IPS-18c (cell line): Measurements from ENCODE around the gene KIF16B.
A peak's percentile ranks its signal among the peaks of the same experiment; 100 is the strongest.

Experiments
- H3K4me3 ChIP-seq: 2 replicates; pipeline ENCODE4 v1.7.0; 2013; ENCODE audit warnings: low read depth, mild to moderate bottlenecking, low read length, moderate library complexity; ENCODE audit not compliant: insufficient read depth
- H3K9me3 ChIP-seq: one replicate; pipeline ENCODE4 v1.6.1; 2013; ENCODE audit warnings: mild to moderate bottlenecking, low read length, moderate library complexity; ENCODE audit not compliant: control insufficient read depth, insufficient read depth

KIF16B gene, protein sequence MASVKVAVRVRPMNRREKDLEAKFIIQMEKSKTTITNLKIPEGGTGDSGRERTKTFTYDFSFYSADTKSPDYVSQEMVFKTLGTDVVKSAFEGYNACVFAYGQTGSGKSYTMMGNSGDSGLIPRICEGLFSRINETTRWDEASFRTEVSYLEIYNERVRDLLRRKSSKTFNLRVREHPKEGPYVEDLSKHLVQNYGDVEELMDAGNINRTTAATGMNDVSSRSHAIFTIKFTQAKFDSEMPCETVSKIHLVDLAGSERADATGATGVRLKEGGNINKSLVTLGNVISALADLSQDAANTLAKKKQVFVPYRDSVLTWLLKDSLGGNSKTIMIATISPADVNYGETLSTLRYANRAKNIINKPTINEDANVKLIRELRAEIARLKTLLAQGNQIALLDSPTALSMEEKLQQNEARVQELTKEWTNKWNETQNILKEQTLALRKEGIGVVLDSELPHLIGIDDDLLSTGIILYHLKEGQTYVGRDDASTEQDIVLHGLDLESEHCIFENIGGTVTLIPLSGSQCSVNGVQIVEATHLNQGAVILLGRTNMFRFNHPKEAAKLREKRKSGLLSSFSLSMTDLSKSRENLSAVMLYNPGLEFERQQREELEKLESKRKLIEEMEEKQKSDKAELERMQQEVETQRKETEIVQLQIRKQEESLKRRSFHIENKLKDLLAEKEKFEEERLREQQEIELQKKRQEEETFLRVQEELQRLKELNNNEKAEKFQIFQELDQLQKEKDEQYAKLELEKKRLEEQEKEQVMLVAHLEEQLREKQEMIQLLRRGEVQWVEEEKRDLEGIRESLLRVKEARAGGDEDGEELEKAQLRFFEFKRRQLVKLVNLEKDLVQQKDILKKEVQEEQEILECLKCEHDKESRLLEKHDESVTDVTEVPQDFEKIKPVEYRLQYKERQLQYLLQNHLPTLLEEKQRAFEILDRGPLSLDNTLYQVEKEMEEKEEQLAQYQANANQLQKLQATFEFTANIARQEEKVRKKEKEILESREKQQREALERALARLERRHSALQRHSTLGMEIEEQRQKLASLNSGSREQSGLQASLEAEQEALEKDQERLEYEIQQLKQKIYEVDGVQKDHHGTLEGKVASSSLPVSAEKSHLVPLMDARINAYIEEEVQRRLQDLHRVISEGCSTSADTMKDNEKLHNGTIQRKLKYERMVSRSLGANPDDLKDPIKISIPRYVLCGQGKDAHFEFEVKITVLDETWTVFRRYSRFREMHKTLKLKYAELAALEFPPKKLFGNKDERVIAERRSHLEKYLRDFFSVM (N-terminal part only)

DNA sequence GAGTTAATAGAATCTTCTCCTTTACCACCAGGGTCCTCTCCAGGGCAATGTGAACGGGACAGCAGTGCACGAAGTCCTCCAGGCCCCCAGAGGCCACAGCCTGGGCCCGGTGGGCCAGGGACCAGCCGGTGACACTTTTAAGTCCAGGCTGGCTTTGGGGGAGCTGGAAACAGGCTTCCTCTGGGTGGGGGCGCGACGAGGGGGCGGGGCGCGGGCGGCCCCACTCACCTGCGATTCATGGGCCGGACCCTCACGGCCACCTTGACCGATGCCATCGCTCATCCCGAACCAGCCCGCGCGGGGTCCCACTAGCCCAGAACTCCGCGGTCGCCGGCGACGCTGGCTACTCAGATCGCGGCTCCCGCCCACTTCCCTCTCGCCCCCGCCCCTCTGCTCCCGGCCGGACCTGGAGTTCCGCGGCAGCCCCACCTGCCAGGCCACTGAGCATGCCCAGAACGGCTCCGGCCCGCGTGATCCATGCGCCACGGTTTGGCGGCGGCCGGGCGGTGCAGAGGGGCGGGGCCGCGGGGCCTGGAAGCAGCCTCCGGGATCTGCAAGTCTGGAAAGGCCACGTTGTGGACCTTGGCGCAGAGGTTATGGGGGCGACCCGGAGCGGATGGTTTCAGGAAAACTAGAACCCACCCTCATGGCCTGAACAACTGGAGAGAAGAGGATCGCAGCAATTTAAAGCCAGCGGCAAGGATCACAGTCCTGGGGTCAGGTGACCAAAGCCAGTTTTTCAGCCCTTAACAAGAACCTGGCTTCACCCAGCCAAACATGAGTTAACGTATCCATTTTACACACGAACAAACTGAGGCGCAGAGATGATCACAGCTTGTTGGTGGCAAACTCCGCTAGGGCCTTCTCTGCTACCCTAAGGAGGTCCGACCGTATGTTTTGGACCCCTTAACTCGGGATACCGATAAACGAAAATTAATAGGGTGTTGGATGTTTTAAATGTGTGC is at the start of gene KIF16B:
Gene KIF16B (minus strand): TSS at position 448 of the 965 bp plus-strand sequence. CDS start 173 bp downstream, at position 275.
- H3K9me3 ChIP-seq: no peaks in the 10 kb centered on the region
- H3K4me3 ChIP-seq: peak within 1 kb of the TSS; percentile 54

DNA sequence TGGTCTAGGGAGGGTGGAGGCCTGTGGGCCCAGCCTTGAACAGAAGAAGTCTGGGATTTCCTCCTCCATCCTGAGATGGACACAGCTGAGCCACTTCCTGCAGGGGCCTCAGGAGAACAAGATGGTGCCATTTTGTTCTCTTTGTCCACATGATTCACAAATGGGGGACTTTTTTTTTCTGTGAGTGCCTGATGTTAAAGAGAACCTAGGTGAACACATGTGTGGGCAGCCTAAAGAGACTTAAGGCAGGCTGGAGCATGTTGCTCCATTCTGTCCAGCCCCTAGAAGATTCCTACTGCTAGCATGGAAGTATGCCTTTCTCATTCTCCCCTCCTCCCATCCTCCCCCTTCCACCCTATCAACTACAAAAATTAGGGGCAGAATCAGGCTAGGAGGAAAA is 49.3 kb upstream of the KIF16B start:
- Histone ChIP-seq H3K4me3 (no peak overlapping the region), H3K9me3 (no peaks in the 10 kb centered on the region)

DNA sequence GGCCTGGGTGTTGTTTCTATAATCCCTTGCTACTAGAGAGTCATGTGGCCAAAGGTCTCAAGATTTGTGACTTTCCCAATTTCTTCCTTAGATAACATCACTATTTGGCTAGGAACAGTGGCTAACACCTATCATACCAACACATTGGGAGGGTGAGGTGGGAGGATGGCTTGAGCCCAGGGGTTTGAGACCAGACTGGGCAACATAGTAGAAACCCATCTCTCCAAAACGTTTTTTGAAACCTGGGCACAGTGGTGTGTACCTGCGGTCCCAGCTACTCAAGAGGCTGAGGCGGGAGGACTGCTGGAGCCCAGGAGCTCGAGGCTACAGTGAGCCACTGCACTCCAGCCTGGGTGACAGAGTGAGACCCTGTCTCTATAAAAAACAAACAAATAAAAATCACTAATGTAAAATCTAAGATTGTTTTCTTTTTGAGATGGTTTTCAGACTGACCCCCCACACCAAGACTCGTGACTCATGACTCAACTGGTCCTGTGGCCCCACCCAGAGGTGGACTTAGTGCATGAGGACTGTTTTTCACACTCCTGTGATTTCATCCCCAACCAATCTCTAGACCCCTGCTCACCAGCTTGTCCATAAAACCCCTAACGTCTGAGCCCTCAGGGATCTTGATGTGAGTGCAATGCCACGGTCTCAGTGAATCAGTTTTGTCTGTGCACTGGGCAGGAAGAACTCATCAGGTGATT is 48.3 kb upstream of the KIF16B start:
- no peak overlapping the region for H3K4me3 ChIP-seq
- H3K9me3 ChIP-seq: no peaks in the 10 kb centered on the region

DNA sequence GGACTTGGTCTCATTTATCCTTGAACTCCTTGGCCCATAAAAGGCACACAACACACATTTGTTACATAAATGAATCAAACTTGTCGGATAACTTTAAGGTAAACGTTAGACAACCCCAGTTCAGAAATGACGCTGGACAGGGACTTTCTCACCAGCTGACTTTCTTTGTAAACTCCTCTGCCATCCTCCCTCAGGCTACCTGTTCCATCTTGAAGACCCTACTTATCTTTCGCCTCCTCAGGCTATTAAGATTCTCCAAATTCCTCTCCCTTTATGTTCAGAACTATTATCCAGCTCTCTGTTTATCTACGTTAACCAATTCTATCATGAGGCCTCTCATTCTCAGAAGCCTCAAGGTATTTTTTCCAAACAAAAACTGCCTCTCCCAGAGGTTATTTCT is 47.7 kb upstream of the KIF16B start:
- Histone ChIP-seq H3K4me3 (no peak overlapping the region), H3K9me3 (no peaks in the 10 kb centered on the region)

DNA sequence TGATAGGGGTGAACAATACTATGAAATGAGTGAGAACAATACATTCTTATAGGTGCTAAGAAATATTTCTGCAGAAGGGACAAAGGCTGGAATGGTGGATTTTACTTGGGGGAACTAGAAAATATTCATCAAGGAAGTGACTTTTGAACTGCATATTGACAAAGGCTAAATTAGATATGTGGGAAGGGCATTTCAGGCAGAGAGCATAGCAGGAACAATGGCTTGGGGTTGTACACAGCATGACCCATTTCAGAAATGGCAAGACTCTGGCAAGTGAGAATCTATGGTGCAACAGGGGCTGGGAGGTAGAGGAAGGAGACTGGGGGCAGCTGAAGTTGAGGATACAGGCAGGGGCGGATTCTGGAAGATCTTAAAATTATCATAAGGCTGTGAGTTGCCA is 46.7 kb upstream of the KIF16B start:
- Histone ChIP-seq H3K4me3 (no peak overlapping the region), H3K9me3 (no peaks in the 10 kb centered on the region)

DNA sequence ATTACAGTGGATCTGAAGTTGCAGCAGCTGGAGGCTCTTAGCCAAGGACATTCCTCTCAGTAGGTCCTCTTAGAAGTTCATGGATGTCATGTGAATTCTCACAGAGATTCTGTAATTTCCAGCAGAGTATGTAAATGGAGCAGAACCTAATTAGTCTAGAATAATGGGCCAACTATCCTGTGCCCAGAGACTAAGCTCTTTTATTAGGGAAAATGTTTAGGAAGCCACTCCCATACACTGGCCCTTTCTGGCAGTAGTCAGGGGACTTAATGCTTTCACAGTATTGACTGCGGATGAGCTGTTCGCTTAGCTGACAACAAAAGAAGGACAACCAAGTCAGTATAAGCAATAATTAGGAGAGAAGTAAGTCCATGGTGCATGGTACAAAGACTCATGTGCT is 43.8 kb upstream of the KIF16B start:
- Histone ChIP-seq H3K9me3 (no peaks in the 10 kb centered on the region), H3K4me3 (no peak overlapping the region)

DNA sequence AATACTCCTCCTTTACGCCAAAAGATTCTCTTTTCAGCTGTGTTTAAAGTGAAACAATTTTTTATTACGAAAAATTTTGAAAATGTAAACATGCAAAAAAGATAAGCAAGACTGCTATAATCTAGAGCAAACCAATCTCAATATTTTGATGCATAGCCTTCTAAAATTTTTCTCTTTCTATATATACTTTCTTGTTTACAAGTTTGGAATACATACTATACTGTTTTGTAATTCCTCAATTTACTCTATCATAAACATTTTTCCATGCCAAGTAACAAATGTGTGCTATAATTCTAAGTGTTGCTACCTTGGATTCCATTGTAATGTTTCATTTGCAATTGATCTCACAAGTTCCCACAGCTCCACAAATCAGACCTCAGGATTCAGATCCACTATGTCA is 43.1 kb upstream of the KIF16B start:
- Histone ChIP-seq H3K9me3 (no peaks in the 10 kb centered on the region), H3K4me3 (no peak overlapping the region)

DNA sequence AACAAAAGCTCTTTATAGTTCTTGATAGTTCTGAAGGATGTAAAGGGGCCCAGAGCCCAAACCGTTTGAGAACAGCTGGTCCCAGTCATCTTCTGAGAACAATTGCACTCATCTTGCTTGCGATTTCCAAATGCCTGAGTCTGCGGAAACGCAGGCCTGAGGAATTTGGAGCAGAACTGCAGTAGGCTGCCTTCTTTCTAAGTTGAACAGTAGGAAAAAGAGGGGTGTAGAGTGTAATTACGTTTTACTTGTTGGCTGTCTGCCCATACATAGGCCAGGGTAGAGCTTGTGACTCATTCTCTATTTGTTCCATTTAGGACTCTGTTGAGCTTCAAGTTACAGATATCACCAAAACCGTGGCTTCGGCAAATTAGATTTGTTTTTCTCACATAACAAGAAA is 42.0 kb upstream of the KIF16B start:
- no peaks in the 10 kb centered on the region for H3K9me3 ChIP-seq
- no peak overlapping the region for H3K4me3 ChIP-seq

DNA sequence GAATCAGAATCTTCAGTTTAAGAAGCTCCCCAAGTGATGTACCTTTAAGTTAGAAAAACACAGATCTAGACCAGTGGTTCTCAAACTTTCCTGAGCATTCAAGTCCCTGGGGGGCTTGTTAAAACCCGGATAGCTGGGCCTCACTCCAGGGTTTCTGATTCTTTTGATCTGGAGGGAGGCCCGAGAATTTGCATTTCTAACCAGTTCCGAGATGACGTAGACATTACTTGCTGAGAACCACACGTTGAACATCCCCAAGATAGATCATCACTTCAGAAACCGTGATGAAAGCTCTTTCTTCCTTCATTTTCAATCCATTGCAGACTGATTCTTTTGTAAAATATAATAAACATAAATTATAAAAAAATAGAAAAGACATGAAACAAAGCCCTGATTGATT is 40.7 kb upstream of the KIF16B start:
- H3K9me3 ChIP-seq: no peaks in the 10 kb centered on the region
- no peak overlapping the region for H3K4me3 ChIP-seq

DNA sequence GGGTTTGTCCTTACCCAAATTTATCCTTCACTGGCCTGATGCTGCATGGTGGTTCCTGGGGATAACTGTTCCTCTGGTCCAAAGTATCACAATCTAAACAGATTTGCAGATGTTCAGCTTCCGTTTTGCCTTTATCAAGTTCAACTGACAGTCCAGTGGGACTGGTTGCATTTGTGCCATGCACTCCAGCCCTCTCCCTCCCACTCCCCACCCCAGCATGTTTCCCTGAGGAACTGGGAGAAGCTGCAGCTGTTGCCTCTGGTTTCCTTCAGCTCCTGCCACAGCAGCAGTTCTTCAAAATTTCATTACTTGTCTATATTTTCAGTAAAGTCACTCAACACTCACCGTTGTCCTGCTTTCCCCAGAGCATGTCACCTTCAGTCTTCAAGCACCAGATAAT is 39.5 kb upstream of the KIF16B start:
- Histone ChIP-seq H3K9me3 (no peaks in the 10 kb centered on the region), H3K4me3 (no peak overlapping the region)

DNA sequence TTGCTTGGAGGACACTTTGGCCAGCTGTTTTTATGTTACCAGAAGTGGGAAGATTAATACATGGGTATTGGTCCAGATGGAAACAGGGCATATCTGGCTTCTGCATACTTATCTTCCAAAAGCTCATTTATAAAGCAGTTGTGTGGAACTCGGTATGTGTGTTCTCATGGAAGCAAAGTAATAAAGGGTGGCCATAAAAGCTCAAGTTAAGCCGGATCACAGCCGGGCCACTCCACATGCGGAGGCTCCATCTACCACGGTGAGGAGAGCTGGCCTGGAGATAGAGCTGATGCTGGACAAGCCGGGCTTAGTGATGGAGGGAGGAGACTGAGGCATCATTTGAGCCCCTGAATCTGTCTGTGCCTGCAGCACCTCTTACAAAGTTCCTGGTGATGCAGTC is 38.6 kb upstream of the KIF16B start:
- Histone ChIP-seq H3K9me3 (no peaks in the 10 kb centered on the region), H3K4me3 (no peak overlapping the region)

DNA sequence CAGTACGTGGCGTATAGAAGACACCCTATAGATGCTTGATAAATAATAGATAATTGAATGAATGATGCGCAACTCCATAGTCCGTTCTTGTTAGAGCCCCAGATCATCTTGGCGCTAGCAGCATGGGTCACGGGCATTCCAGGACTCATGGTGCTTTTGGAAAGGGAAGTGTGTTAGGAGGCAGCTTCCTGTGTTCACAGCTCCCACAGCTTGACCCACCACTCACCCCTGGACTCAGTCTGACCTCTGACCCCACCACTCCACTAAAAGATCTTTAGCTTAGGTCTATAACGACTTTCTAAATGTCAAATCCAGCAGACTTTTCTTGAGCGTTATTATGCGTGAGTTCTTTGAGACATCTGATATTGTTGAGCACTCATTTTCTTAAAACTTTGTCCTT is 35.8 kb upstream of the KIF16B start:
- Histone ChIP-seq H3K4me3 (no peak overlapping the region), H3K9me3 (no peaks in the 10 kb centered on the region)

DNA sequence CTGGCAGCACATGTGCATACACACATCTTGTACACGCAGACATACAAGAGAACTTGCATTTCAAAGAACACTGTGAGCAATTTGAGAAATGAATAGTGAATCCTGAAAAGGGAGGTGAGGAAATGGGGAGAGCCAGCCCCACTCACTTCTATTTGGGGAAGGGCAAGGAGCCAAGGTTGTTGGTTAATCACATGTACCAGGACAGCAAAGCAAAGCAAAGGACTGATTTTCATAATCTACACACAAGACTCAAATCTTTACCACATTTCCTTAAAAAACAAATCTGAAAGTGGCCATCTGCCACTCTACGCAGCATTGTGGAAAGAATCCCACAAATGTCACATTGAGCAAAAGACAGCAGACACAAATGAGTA is 35.0 kb upstream of the KIF16B start:
- H3K4me3 ChIP-seq: no peak overlapping the region
- no peaks in the 10 kb centered on the region for H3K9me3 ChIP-seq

DNA sequence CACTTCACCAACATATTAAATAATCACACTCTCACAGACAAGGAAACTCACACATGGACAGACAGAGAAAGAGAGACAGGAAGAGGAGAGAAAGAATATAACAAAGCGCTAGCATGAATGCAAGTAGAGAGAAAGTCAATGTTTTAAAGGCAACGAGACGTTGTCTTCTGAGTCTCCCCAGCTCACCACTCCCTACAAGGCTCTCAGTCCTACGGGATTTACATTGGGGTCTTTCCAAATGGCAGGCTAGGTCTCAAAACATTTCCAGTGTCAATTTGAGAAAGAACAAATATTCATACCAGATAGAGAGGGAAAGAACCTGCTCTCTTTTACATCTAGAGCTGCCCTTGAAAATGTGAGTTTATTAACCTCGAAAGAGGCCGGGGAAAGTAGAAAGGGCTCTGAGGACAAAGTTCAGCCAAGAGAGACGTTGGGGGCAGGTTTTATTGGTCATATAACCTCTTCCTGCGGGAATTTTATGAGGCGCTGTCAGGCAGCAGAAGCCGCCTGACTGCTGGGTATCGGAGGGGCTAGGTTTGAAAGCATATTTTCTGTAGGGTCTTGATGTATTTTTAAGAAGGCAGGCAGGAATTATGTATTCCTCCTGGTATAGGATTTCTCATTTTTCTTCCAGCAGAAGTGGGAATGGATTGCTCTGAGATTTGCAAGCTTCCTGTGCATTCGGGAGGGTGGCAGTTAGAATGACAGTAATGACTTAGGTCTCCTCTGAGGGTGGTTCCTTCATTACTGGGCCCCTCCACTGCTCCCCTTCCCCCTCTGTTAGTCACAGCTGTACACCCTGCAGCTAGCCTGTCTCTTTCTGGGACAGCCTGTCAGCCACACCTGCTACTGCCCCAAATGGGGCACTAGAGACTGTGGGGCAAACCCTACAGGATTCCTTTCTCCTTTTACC is 34.4 kb upstream of the KIF16B start:
- Histone ChIP-seq H3K9me3 (no peaks in the 10 kb centered on the region), H3K4me3 (no peak overlapping the region)

DNA sequence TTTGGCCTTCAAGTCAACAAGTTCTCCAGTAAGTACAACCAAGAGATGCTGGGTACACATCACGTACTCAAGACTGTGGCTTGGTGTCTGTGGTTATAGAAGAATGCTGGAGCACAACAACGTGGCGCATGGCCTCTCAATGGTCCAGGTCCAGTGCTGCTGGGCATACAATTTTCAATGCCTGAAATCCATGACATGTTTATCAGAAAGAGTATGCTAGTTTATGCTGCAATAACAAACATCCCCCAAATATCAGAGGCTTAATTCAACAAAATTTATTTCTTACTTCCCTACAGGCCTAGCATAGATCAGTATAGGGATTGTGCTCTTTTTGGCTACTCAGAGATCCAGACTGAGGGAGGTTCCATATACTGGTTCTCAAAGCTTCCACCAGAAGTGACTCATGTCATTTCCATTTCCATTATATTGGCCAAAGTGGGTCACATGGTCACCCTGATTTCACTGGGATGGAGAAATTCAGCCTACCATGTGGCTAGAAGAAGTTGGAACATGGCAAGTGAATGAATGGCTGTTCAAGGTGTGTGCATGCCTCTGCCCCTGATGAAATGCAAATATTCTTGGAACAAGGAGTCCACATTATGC is 33.3 kb upstream of the KIF16B start:
- no peak overlapping the region for H3K4me3 ChIP-seq
- no peaks in the 10 kb centered on the region for H3K9me3 ChIP-seq
